Stomach smooth muscle (tissue), 2 donors: ENCODE results near the gene CCDC194.

Source experiments
- H3K27ac ChIP-seq: one replicate; pipeline ENCODE4 v1.7.0; 2013; ENCODE audit warnings: mild to moderate bottlenecking, low read length, inconsistent platforms
- H3K27me3 ChIP-seq, 2 donors: one replicate each; pipeline ENCODE4 v1.7.0; 2013; ENCODE audit warnings: low read length in 2 of 2; ENCODE audit not compliant: insufficient read depth in 2 of 2, control insufficient read depth in 1 of 2
- H3K36me3 ChIP-seq, 2 donors: one replicate each; pipeline ENCODE4 v1.7.0; 2013; ENCODE audit warnings: low read length in 2 of 2; ENCODE audit not compliant: control insufficient read depth in 2 of 2, insufficient read depth in 2 of 2
- H3K4me1 ChIP-seq: one replicate; pipeline ENCODE4 v1.7.0; 2013; ENCODE audit warnings: low read length; ENCODE audit not compliant: control insufficient read depth, insufficient read depth
- H3K4me3 ChIP-seq, 2 donors: one replicate each; pipeline ENCODE4 v1.7.0; 2013; ENCODE audit warnings: low read length in 2 of 2
- H3K9ac ChIP-seq, 2 donors: one replicate each; pipeline ENCODE4 v1.7.0; 2013; ENCODE audit warnings: low read length in 2 of 2, mild to moderate bottlenecking in 1 of 2
- H3K9me3 ChIP-seq, 2 donors: one replicate each; pipeline ENCODE4 v1.7.0; 2013; ENCODE audit warnings: low read length in 2 of 2; ENCODE audit not compliant: control insufficient read depth in 2 of 2
- donor health status: healthy.
- donor health status: Pancreatic carcinoma.

CCDC194 gene

GRCh38 chr19:17347877-17348276 is 46.1 kb downstream of the CCDC194 start:
- Histone ChIP-seq H3K9me3 (no peaks in the 10 kb centered on the region), H3K27me3 (peaks cover 0 to 4% of the 10 kb centered on the region in 2 donors), H3K9ac (no peak overlapping the region), H3K36me3 (no peaks in the 10 kb centered on the region), H3K4me3 (no peak overlapping the region), H3K4me1 (peaks cover 27% of the 10 kb centered on the region), H3K27ac (peak overlapping the region; percentile 49)

DNA sequence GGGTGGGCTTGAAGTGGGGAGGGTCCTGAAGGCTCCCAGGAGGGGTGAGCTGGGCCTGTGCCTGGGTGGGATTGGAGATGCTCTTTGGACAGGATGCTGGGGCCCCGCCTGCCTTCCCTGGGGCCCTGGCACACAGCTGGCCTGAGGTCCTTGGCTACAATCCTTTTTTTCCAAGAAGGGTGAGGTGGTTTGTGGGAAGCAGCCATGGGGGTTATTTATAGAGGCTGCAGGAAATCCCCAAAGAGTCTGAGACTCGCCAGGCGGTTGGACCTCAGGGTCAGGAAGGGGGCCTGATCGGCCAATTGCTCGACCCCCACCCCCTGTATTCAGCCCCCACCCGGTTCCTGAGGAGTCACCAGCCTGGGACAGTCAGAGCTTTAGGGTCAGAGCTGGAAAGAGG is 46.6 kb downstream of the CCDC194 start:
- H3K27ac ChIP-seq: peak overlapping the region; percentile 49
- no peak overlapping the region for H3K4me3 ChIP-seq
- no peak overlapping the region for H3K9ac ChIP-seq

DNA sequence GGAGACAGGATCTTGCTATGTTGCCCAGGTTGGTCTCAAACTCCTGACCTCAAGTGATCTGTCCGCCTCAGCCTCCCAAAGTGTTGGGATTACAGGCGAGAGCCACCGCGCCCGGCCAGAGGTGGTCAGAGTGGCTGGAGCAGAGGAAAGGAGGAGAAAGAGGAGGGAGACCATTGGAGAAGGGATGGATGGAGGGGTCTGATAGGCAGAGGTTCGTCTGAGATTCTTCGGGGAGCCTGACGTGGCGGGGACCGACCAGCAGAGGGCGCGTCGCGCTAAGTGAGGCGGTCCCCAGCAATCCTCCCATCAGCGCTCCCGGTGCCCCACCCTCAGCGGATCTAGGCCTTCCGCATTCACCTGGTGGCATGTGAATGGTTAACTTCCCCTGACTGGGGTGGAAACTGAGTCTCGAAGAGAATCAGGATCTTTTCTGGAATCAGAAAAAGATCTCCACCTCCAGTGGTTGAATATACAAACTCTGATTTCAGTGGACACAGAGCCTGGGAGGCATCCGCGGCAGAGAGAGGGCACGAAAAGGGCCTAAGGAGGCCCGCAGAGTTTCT is 47.8 kb downstream of the CCDC194 start:
- no peak overlapping the region for H3K27ac ChIP-seq
- H3K4me1 ChIP-seq: peaks cover 24% of the 10 kb centered on the region
- H3K27me3 ChIP-seq: peaks cover 0 to 4% of the 10 kb centered on the region in 2 donors
- H3K4me3 ChIP-seq: peak overlapping the region in 1 of 2 donors; percentile 29
- no peak overlapping the region for H3K9ac ChIP-seq
- H3K9me3 ChIP-seq: no peaks in the 10 kb centered on the region
- H3K36me3 ChIP-seq: no peaks in the 10 kb centered on the region

More for the DNA sequence above, 46.6 kb downstream of the CCDC194 start:
- Histone ChIP-seq H3K4me1 (peaks cover 27% of the 10 kb centered on the region), H3K36me3 (no peaks in the 10 kb centered on the region), H3K9me3 (no peaks in the 10 kb centered on the region), H3K27me3 (peaks cover 0 to 4% of the 10 kb centered on the region in 2 donors)

DNA sequence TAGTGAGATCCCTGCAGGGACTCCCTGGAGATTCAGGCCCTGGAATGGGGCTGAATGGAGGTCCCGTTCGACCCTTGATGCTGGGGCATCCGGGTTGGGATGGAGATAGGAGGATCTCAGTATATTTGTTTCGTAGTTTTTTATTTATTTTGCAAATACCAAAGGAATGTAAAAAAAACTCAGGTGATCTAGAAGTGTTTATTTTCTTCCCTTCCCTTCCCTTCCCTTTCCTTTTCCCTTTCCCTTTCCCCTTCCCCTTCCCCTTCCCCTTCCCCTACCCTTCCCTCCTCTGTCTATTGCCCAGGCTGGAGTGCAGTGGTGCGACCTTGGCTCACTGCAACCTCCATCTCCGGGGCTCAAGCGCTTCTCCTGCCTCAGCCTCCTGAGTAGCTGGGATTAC is 52.2 kb downstream of the CCDC194 start:
- peaks cover 16% of the 10 kb centered on the region for H3K4me1 ChIP-seq
- H3K4me3 ChIP-seq: no peak overlapping the region
- H3K9me3 ChIP-seq: no peaks in the 10 kb centered on the region
- H3K27ac ChIP-seq: no peak overlapping the region
- no peak overlapping the region for H3K9ac ChIP-seq
- H3K36me3 ChIP-seq: no peaks in the 10 kb centered on the region
- H3K27me3 ChIP-seq: no peaks in the 10 kb centered on the region

DNA sequence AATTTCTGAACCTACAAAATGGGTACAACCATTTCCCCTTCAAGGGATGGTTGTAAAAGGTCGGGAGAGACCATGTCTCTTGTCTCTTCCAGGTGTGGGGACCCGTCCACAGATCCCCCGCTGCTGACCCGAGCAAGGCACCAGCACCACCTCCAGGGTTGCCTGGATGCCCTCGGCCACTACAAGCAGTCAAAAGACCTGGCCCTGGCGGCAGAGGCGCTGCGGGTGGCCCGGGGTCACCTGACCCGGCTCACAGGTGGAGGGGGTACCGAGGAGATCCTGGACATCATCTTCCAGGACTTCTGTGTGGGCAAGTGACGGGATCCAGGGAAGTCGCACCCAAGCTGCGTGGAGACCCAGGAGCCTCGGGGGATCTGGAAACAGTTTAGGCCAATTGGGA is 52.6 kb downstream of the CCDC194 start:
- Histone ChIP-seq H3K27ac (no peak overlapping the region), H3K27me3 (no peaks in the 10 kb centered on the region), H3K4me3 (no peak overlapping the region), H3K36me3 (no peaks in the 10 kb centered on the region), H3K9me3 (no peaks in the 10 kb centered on the region), H3K4me1 (peaks cover 18% of the 10 kb centered on the region), H3K9ac (no peak overlapping the region)

- no peak overlapping the region for H3K27ac ChIP-seq
These were observed 53.1 kb downstream of the CCDC194 start for GRCh38 chr19:17340871-17341357.

More at GRCh38 chr19:17340871-17341357, 53.1 kb downstream of the CCDC194 start:
- Histone ChIP-seq H3K27me3 (no peaks in the 10 kb centered on the region), H3K9me3 (no peaks in the 10 kb centered on the region), H3K9ac (no peak overlapping the region), H3K4me1 (peaks cover 13% of the 10 kb centered on the region), H3K4me3 (no peak overlapping the region), H3K36me3 (no peaks in the 10 kb centered on the region)
